WTC11 (cell line): ENCODE results near the gene FGF21. TPM values are rescaled to one million over a fixed set of nuclear protein-coding genes. Genes with fewer than 3 reads are reported as not detected.

ENCODE experiments used
- ATAC-seq: fragments of 200-7000 bp; cut with Tn5 transposase; 2 replicates; pipeline ENCODE4 v1.10.0; 2021; ENCODE audit warnings: mild to moderate bottlenecking, moderate library complexity
- CTCF ChIA-PET: fragments of 300-600 bp; sonication (Branson Sonifier 250); formaldehyde crosslinking; loops from one replicate; lab custom pipeline; 2021; ENCODE audit warnings: antibody characterized with exemption; lab: Charles Lee
- POLR2A ChIA-PET: fragments of 350-600 bp; sonication (Branson Sonifier 250); formaldehyde crosslinking; loops from one replicate; lab custom pipeline; 2021; ENCODE audit warnings: antibody characterized with exemption; lab: Charles Lee
- DNase-seq: peaks from one replicate; pipeline ENCODE4 v3.0.0; 2021; ENCODE audit warnings: low spot score
- H3K27ac Mint-ChIP-seq: 2 replicates; pipeline ENCODE4 v1.8.0; 2021; ENCODE audit warnings: mixed read lengths
- H3K27me3 Mint-ChIP-seq: 2 replicates; pipeline ENCODE4 v1.8.0; 2021; ENCODE audit warnings: low read depth, mild to moderate bottlenecking, moderate library complexity, mixed read lengths
- H3K36me3 Mint-ChIP-seq: 2 replicates; pipeline ENCODE4 v1.8.0; 2021; ENCODE audit warnings: mixed read lengths
- H3K4me1 Mint-ChIP-seq: 2 replicates; pipeline ENCODE4 v1.8.0; 2022; ENCODE audit warnings: mixed read lengths
- H3K4me3 Mint-ChIP-seq: 2 replicates; pipeline ENCODE4 v1.8.0; 2021; ENCODE audit warnings: mild to moderate bottlenecking, moderate library complexity, mixed read lengths
- H3K9me3 Mint-ChIP-seq: 2 replicates; pipeline ENCODE4 v1.8.0; 2021; ENCODE audit warnings: mixed read lengths
- CBFB ChIP-seq: sonication (generic); formaldehyde crosslinking; IDR thresholded peaks from 2 replicates; pipeline ENCODE4 v1.8.1; 2022; ENCODE audit warnings: mild to moderate bottlenecking, low read depth, missing genetic modification reagents
- CREB1 ChIP-seq: sonication (generic); formaldehyde crosslinking; IDR thresholded peaks from 2 replicates; pipeline ENCODE4 v1.8.0; 2023; ENCODE audit warnings: mild to moderate bottlenecking, missing genetic modification reagents
- FOXJ3 ChIP-seq: sonication (generic); formaldehyde crosslinking; IDR thresholded peaks from 2 replicates; pipeline ENCODE4 v1.9.0; 2021; ENCODE audit warnings: missing genetic modification reagents, mild to moderate bottlenecking, borderline replicate concordance
- FOXP1 ChIP-seq: sonication (generic); formaldehyde crosslinking; IDR thresholded peaks from 2 replicates; pipeline ENCODE4 v1.8.0; 2022; ENCODE audit warnings: missing genetic modification reagents, mild to moderate bottlenecking, moderate library complexity, borderline replicate concordance
- GRHL2 ChIP-seq: fragments of 250-450 bp; sonication (Bioruptor Pico); IDR thresholded peaks from 2 replicates; pipeline ENCODE4 v1.8.0; 2022; ENCODE audit warnings: mild to moderate bottlenecking, moderate library complexity; ENCODE audit not compliant: insufficient replicate concordance, severe bottlenecking
- HMGXB4 ChIP-seq: sonication (generic); formaldehyde crosslinking; IDR thresholded peaks from 2 replicates; pipeline ENCODE4 v1.8.1; 2023; ENCODE audit warnings: mild to moderate bottlenecking, moderate library complexity, missing genetic modification reagents
- MAX ChIP-seq: sonication (generic); formaldehyde crosslinking; IDR thresholded peaks from 2 replicates; pipeline ENCODE4 v1.8.0; 2022; ENCODE audit warnings: mild to moderate bottlenecking, missing genetic modification reagents
- MXD4 ChIP-seq: fragments of 250-450 bp; sonication (Bioruptor Pico); IDR thresholded peaks from 2 replicates; pipeline ENCODE4 v1.8.0; 2021; ENCODE audit warnings: mild to moderate bottlenecking, moderate library complexity, borderline replicate concordance
- NFYB ChIP-seq: sonication (generic); formaldehyde crosslinking; conservative IDR thresholded peaks from 2 replicates; pipeline ENCODE4 v1.8.0; 2022; ENCODE audit warnings: low read depth, missing genetic modification reagents
- NR3C1 ChIP-seq: sonication (generic); formaldehyde crosslinking; conservative IDR thresholded peaks from 2 replicates; pipeline ENCODE4 v1.8.1; 2023; ENCODE audit warnings: low read depth, mild to moderate bottlenecking, missing genetic modification reagents
- PRRX2 ChIP-seq: fragments of 250-450 bp; sonication (Bioruptor Pico); IDR thresholded peaks from 2 replicates; pipeline ENCODE4 v1.8.0; 2021; ENCODE audit warnings: mild to moderate bottlenecking
- total RNA-seq: library from RNA; stranded (reverse); gene quantifications from 3 replicates; pipeline ENCODE4 v1.2.3, GENCODE V29; 2021
- TF ChIP-seq, protein P1 (sequence below): sonication (generic); formaldehyde crosslinking; IDR thresholded peaks from 2 replicates; pipeline ENCODE4 v1.8.1; 2022; ENCODE audit warnings: mild to moderate bottlenecking, moderate library complexity, missing genetic modification reagents
- TF ChIP-seq, protein P2 (sequence below): fragments of 250-450 bp; sonication (Bioruptor Pico); IDR thresholded peaks from 2 replicates; pipeline ENCODE4 v1.9.0; 2021; ENCODE audit warnings: mild to moderate bottlenecking
- TF ChIP-seq, protein P3 (sequence below): sonication (generic); formaldehyde crosslinking; IDR thresholded peaks from 2 replicates; pipeline ENCODE4 v1.8.1; 2023; ENCODE audit warnings: mild to moderate bottlenecking, missing genetic modification reagents, borderline replicate concordance

Gene FGF21
- total RNA-seq, 1 experiment from 2014 or later, result 0.26 TPM

- TF ChIP-seq, protein P1, sequence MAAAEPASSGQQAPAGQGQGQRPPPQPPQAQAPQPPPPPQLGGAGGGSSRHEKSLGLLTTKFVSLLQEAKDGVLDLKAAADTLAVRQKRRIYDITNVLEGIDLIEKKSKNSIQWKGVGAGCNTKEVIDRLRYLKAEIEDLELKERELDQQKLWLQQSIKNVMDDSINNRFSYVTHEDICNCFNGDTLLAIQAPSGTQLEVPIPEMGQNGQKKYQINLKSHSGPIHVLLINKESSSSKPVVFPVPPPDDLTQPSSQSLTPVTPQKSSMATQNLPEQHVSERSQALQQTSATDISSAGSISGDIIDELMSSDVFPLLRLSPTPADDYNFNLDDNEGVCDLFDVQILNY (CRISPR knock-in tag), result no peak
- TF ChIP-seq NR3C1 (no peak), CBFB (CRISPR knock-in tag) (no peak), MXD4 (no peak)
- TF ChIP-seq, protein P2, sequence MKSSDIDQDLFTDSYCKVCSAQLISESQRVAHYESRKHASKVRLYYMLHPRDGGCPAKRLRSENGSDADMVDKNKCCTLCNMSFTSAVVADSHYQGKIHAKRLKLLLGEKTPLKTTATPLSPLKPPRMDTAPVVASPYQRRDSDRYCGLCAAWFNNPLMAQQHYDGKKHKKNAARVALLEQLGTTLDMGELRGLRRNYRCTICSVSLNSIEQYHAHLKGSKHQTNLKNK (CRISPR knock-in tag), result no peak
Measured at GRCh38 chr19:48755787-48756186, 463 bp downstream of the FGF21 start (continued).

GRCh38 chr19:48756212-48756611 lies 888 bp downstream of the FGF21 start:
- DNase-seq, result no peak
- Mint-ChIP-seq H3K9me3 (no peaks in the 10 kb centered on the region), H3K4me1 (peaks cover 36% of the 10 kb centered on the region), H3K36me3 (0 out of 2 replicates have a peak, but pooled peaks cover 1% of the 10 kb centered on the region), H3K27ac (no peak overlapping the region), H3K4me3 (no peak overlapping the region), H3K27me3 (peaks cover 18% of the 10 kb centered on the region)
- ChIA-PET CTCF (interaction anchor here (0.6 to 1.3 kb wide), 2 partner anchors 11 to 57 kb away, joined by 3 read pairs; no protein-coding TSS in a partner anchor), POLR2A (no interaction called here)
- ATAC-seq, result no peak
- TF ChIP-seq HMGXB4 (CRISPR knock-in tag) (0 out of 2 replicates have a peak, but pooled peaks have one; percentile 42), CREB1 (CRISPR knock-in tag) (no peak)

DNA sequence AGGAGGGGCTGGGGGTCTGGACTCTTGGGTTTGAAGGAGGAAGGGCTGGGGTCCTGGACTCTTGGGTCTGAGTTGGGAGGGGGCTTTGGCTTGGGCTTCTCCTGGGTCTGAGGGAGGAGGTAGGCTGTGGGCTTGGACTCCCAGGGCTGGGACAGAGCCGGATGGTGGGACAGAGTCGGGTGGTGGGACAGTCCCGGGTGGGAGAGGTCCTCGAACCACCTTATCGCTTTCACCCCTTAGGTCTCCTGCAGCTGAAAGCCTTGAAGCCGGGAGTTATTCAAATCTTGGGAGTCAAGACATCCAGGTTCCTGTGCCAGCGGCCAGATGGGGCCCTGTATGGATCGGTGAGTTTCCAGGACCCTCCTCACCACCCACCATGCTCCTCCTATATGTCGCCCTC lies 1.4 kb downstream of the FGF21 start:
- TF ChIP-seq FOXJ3 (CRISPR knock-in tag), result no peak
- TF ChIP-seq, protein P3, sequence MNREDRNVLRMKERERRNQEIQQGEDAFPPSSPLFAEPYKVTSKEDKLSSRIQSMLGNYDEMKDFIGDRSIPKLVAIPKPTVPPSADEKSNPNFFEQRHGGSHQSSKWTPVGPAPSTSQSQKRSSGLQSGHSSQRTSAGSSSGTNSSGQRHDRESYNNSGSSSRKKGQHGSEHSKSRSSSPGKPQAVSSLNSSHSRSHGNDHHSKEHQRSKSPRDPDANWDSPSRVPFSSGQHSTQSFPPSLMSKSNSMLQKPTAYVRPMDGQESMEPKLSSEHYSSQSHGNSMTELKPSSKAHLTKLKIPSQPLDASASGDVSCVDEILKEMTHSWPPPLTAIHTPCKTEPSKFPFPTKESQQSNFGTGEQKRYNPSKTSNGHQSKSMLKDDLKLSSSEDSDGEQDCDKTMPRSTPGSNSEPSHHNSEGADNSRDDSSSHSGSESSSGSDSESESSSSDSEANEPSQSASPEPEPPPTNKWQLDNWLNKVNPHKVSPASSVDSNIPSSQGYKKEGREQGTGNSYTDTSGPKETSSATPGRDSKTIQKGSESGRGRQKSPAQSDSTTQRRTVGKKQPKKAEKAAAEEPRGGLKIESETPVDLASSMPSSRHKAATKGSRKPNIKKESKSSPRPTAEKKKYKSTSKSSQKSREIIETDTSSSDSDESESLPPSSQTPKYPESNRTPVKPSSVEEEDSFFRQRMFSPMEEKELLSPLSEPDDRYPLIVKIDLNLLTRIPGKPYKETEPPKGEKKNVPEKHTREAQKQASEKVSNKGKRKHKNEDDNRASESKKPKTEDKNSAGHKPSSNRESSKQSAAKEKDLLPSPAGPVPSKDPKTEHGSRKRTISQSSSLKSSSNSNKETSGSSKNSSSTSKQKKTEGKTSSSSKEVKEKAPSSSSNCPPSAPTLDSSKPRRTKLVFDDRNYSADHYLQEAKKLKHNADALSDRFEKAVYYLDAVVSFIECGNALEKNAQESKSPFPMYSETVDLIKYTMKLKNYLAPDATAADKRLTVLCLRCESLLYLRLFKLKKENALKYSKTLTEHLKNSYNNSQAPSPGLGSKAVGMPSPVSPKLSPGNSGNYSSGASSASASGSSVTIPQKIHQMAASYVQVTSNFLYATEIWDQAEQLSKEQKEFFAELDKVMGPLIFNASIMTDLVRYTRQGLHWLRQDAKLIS, result no peak
- no peak for TF ChIP-seq PRRX2 (CRISPR knock-in tag)
- TF ChIP-seq, protein P1 (CRISPR knock-in tag), result no peak
- TF ChIP-seq FOXP1 (CRISPR knock-in tag), result no peak
- TF ChIP-seq NFYB (CRISPR knock-in tag), result no peak
- 0 out of 2 replicates have a peak, but pooled peaks have one; percentile 18 for TF ChIP-seq MAX (CRISPR knock-in tag)
- no peak for TF ChIP-seq GRHL2
- no peaks in the 10 kb centered on the region for H3K9me3 Mint-ChIP-seq
- CTCF ChIA-PET, result interaction anchor here (0.6 to 1.4 kb wide), 2 partner anchors 10 to 39 kb away, joined by 3 to 4 read pairs; no protein-coding TSS in a partner anchor
- ATAC-seq (no peak), DNase-seq (no peak)
- H3K27me3 Mint-ChIP-seq, result peaks cover 18% of the 10 kb centered on the region
- POLR2A ChIA-PET, result no interaction called here
- no peak overlapping the region for H3K4me3 Mint-ChIP-seq
- H3K4me1 Mint-ChIP-seq, result peaks cover 32% of the 10 kb centered on the region
- no peak overlapping the region for H3K27ac Mint-ChIP-seq
- no peaks in the 10 kb centered on the region for H3K36me3 Mint-ChIP-seq
